A549 (cell line): ENCODE results near the gene CTBP1.

ENCODE experiments used
- CBX8 ChIP-seq: fragments of 200-600 bp; sonication (generic); IDR thresholded peaks from 2 replicates; pipeline ENCODE4 v1.6.1; 2016
- JUN ChIP-seq, 2 experiments: fragments of >200 bp; sonication (Bioruptor Twin); formaldehyde crosslinking; IDR thresholded peaks; 2 replicates in 1 of 2; 3 replicates in 1 of 2; pipeline ENCODE4 v1.6.1; 2016 to 2017
- MAX ChIP-seq: IDR thresholded peaks from 2 replicates; pipeline ENCODE4 v1.6.1; 2012
- POLR2A ChIP-seq: IDR thresholded peaks from 2 replicates; pipeline ENCODE4 v1.6.1; 2012; ENCODE audit warnings: mild to moderate bottlenecking, low read length
- TF ChIP-seq, protein P1 (sequence below): fragments of >200 bp; sonication (Bioruptor Twin); formaldehyde crosslinking; IDR thresholded peaks from 3 replicates; pipeline ENCODE4 v1.5.1; 2016

DNA sequence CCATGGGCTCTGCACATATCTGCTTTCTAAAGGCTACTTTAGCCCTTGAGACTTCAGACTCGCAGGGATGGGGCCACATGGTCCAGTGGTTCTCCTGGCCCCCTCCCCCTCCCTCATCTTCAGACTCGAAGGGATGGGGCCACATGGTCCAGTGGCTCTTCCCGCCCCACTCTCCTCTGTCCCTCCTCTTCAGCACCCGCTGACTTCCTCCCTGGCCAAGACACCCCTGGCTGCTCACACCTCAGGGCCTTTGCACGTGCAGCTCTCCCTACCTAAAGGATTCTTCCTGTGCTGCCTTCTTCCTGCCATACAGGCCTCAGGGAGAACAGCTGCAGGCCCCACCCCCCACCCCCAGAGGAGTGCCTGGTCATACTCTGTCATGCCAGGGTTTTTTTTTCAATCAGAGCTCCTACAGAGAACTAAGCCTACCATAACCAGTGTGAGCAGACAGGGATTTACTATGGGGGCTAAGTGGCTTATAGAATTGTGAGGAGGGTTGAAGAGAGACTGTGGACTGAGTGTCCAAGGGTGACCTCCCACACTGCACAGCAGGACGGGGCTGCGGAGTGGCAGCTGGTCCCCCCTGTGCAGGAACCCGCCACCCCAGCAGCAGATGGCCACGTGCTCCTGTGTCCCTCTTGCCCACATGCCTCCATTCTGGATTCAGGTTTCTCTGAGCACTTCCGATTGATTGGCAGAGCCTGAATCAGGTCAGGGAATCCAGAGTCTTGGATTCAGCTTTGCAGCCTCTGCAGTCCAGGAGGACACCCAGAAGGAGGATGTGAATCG, 70.4 kb downstream of the CTBP1 start:
- TF ChIP-seq POLR2A = no peak
- TF ChIP-seq JUN (IDR thresholded peaks at IDR 0.05) = no peak
- TF ChIP-seq, protein P1, sequence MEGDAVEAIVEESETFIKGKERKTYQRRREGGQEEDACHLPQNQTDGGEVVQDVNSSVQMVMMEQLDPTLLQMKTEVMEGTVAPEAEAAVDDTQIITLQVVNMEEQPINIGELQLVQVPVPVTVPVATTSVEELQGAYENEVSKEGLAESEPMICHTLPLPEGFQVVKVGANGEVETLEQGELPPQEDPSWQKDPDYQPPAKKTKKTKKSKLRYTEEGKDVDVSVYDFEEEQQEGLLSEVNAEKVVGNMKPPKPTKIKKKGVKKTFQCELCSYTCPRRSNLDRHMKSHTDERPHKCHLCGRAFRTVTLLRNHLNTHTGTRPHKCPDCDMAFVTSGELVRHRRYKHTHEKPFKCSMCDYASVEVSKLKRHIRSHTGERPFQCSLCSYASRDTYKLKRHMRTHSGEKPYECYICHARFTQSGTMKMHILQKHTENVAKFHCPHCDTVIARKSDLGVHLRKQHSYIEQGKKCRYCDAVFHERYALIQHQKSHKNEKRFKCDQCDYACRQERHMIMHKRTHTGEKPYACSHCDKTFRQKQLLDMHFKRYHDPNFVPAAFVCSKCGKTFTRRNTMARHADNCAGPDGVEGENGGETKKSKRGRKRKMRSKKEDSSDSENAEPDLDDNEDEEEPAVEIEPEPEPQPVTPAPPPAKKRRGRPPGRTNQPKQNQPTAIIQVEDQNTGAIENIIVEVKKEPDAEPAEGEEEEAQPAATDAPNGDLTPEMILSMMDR = no peak
- no peak for TF ChIP-seq CBX8
- TF ChIP-seq MAX = no peak
